Astrocyte of the cerebellum (primary cell): ENCODE data around the gene CAPN7.

Source experiments
- DNase-seq: peaks from one replicate; pipeline ENCODE4 v3.0.0-alpha.2; 2011; ENCODE audit warnings: low read depth
- H3K4me3 ChIP-seq: 2 replicates; pipeline ENCODE4 v1.5.1; 2011; ENCODE audit warnings: mild to moderate bottlenecking, low read depth, low read length, moderate library complexity
- CTCF ChIP-seq: IDR thresholded peaks from 2 replicates; pipeline ENCODE4 v1.5.1; 2012; ENCODE audit warnings: low read length, low read depth, moderate library complexity, mild to moderate bottlenecking; ENCODE audit errors: missing control alignments
- in situ Hi-C: cut with HindIII; loops from 2 replicates; pipeline ENCODE4 v1.10.0; 2017; ENCODE audit warnings: low sequenced_read_pairs

CAPN7 gene

GRCh38 chr3:15298504-15298903 lies 92.5 kb downstream of the CAPN7 start:
- DNase-seq = no peak
- H3K4me3 ChIP-seq = no peak overlapping the region
- no peak for TF ChIP-seq CTCF
- in situ Hi-C loops = no loop called here

GRCh38 chr3:15299036-15299435 lies 93.0 kb downstream of the CAPN7 start:
- no peak for TF ChIP-seq CTCF
- DNase-seq = no peak
- in situ Hi-C loops = no loop called here

GRCh38 chr3:15300323-15301078 lies 94.5 kb downstream of the CAPN7 start:
- no peak for TF ChIP-seq CTCF
- DNase-seq = no peak
- H3K4me3 ChIP-seq = no peak overlapping the region
- in situ Hi-C loops = no loop called here

More at GRCh38 chr3:15299036-15299435, 93.0 kb downstream of the CAPN7 start:
- no peak overlapping the region for H3K4me3 ChIP-seq

GRCh38 chr3:15301761-15302160 lies 95.7 kb downstream of the CAPN7 start:
- in situ Hi-C loops = no loop called here
- DNase-seq = no peak
- no peak for TF ChIP-seq CTCF
- no peak overlapping the region for H3K4me3 ChIP-seq
